ENCODE data around the gene PLCB3. TPM values are rescaled to one million over a fixed set of nuclear protein-coding genes. Genes with fewer than 3 reads are reported as not detected.

PLCB3 gene
- total RNA-seq, 6 donors from 2014 or later, result 19.5 to 55.5 (median 30.3) TPM

DNA sequence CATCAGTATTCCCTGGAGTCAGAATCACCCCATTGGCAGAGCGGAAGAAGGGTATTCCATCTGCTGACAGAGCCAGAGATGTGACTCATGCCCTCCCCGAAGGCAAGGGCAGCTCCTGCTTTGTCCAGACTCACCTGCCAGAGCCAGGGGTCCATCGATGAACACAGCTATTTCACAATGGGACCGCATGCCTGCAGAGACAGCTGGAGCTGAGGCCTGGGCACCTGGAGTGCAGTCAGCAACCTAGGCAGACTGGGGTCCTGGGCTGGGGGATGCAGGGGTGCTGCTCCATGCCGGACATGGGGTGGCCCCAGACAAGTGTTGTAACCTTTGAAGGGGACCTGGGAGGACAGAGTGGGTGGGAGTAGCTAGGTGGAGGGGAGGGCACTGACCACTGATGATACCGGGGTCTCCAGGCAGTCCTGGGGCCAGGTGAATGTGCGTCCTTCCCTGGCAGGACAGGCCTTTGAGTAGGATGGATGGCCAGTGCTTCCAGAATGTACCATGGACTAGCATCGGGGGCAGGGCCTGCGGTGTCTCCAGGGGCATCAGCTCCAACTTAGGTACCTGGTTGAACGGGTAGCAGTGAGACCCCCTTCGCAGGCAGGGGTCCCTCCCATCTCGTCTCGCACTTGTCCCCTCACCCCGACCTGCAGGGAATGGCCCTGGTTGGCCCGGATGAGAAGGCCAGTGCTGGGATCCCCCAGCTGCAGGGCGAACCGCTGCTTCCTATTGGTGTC, 27.0 kb upstream of the PLCB3 start:
- Histone ChIP-seq H3K9me3 (no peaks in the 10 kb centered on the region), H3K4me3 (no peak overlapping the region), H3K4me1 (peaks cover 26 to 36% (median 29%) of the 10 kb centered on the region in 4 donors), H3K27me3 (no peaks in the 10 kb centered on the region), H3K27ac (peak overlapping the region in 1 of 4 donors; percentile 89), H3K36me3 (peaks cover 4 to 38% (median 31%) of the 10 kb centered on the region in 4 donors)
- no peak for TF ChIP-seq POLR2AphosphoS5 (IDR thresholded peaks at IDR 0.05)
- TF ChIP-seq POLR2A (IDR thresholded peaks at IDR 0.05), result no peak
- TF ChIP-seq EP300 (IDR thresholded peaks at IDR 0.05), result no peak
- TF ChIP-seq CTCF (IDR thresholded peaks at IDR 0.05), result no peak
- DNase-seq (peak in 1 of 2 donors; percentile 46), ATAC-seq (ENCODE audit: low FRiP score in 2 of 2) (no peak)
- 89 to 91% methylated on average over 15 to 17 of the region's 17 CpGs for WGBS, 2 donors

DNA sequence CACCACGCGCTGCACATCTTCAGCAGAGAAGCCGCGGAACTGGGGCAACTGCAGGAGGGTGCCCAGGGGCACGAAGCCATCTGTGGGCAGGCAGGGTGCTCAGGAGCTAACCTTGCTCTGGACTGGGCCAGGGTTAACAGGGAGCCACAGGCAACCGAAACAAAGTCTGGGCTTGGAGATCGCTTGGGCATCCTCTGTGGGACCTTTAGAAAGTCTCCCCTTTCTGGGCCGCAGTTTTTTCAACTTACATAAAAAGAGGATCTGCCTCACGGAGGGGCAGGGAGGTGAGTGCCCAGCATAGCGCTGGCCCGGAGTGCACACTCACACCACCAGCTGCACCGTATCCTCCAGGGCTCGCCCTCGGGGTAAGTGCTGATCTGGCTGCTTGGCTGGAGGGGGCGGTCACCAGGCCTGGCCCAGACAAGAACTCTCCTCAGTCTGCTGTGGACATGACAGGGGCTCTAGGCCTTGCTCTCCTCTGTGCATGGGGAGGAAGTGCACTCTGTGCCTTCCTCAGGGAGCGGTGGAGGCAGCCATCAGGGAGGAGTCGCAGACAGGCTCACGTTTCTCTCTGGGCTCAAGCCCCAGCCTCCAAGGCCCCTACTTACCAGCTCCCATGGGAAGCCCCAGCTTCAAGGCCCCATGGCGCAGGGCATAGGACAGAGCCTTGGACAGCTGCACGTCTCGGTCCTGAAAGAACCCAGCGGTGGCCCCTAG, 26.3 kb upstream of the PLCB3 start:
- DNase-seq, result peak in 1 of 2 donors; percentile 46
- WGBS, 2 donors, result 67 to 81% methylated on average over 7 to 19 of the region's 22 CpGs
- no peaks in the 10 kb centered on the region for H3K27me3 ChIP-seq
- TF ChIP-seq POLR2AphosphoS5 (IDR thresholded peaks at IDR 0.05), result no peak
- TF ChIP-seq POLR2A (IDR thresholded peaks at IDR 0.05), result no peak
- no peak for TF ChIP-seq EP300 (IDR thresholded peaks at IDR 0.05)
- no peak for TF ChIP-seq CTCF (IDR thresholded peaks at IDR 0.05)
- no peak for ATAC-seq (ENCODE audit: low FRiP score in 2 of 2)
- H3K36me3 ChIP-seq, result peaks cover 4 to 31% (median 24%) of the 10 kb centered on the region in 4 donors
- H3K9me3 ChIP-seq, result no peaks in the 10 kb centered on the region
- peak overlapping the region in 3 of 4 donors; percentile 62 to 76 (median 72) for H3K4me3 ChIP-seq
- H3K27ac ChIP-seq, result peak overlapping the region; percentile 83 to 96 (median 92)
- peaks cover 34 to 43% (median 36%) of the 10 kb centered on the region in 4 donors for H3K4me1 ChIP-seq

GRCh38 chr11:64225608-64226506, 25.5 kb upstream of the PLCB3 start, which contains the start of the genes NUDT22 and TRPT1:
NUDT22 (plus strand) TSS chr11:64226274; CDS start chr11:64226653, 379 bp downstream.
TRPT1 (minus strand) TSS chr11:64226186; CDS start chr11:64225860, 326 bp downstream.
- peak within 1 kb of the TSS; percentile 83 to 96 (median 92) for H3K27ac ChIP-seq
- ATAC-seq (ENCODE audit: low FRiP score in 2 of 2) (peak; percentile 92 to 94), DNase-seq (peak; percentile 93 to 98)
- H3K36me3 ChIP-seq, result peaks cover 0 to 23% (median 16%) of the 10 kb centered on the region in 4 donors
- H3K4me1 ChIP-seq, result peaks cover 35 to 47% (median 36%) of the 10 kb centered on the region in 4 donors
- H3K9me3 ChIP-seq, result no peaks in the 10 kb centered on the region
- no peaks in the 10 kb centered on the region for H3K27me3 ChIP-seq
- peak within 1 kb of the TSS; percentile 44 to 76 (median 67) for H3K4me3 ChIP-seq
- TF ChIP-seq POLR2AphosphoS5 (IDR thresholded peaks at IDR 0.05) (peak; percentile 90 to 92), EP300 (IDR thresholded peaks at IDR 0.05) (no peak), POLR2A (IDR thresholded peaks at IDR 0.05) (peak in 3 of 4 donors; percentile 61 to 93 (median 75)), CTCF (IDR thresholded peaks at IDR 0.05) (peak in 4 of 6 experiments; percentile 7 to 35 (median 25))
- WGBS, 2 donors, result 1 to 2% methylated on average over 20 to 28 of the region's 54 CpGs

- 0% methylated on average over 2 of the region's 26 CpGs; no CpG with 5 or more reads in 1 of the 2 donors for WGBS, 2 donors
- H3K36me3 ChIP-seq, result peaks cover 0 to 16% (median 11%) of the 10 kb centered on the region in 4 donors
- TF ChIP-seq CTCF (IDR thresholded peaks at IDR 0.05), result no peak
- peak in 1 of 2 donors; percentile 33 for TF ChIP-seq POLR2AphosphoS5 (IDR thresholded peaks at IDR 0.05)
- no peak for TF ChIP-seq POLR2A (IDR thresholded peaks at IDR 0.05)
- ATAC-seq (ENCODE audit: low FRiP score in 2 of 2) (peak; percentile 50 to 55), DNase-seq (peak; percentile 86 to 88)
- peak overlapping the region; percentile 83 to 96 (median 92) for H3K27ac ChIP-seq
- H3K9me3 ChIP-seq, result no peaks in the 10 kb centered on the region
- peaks cover 42 to 54% (median 44%) of the 10 kb centered on the region in 4 donors for H3K4me1 ChIP-seq
- H3K27me3 ChIP-seq, result no peaks in the 10 kb centered on the region
- H3K4me3 ChIP-seq, result peak overlapping the region; percentile 44 to 76 (median 67)
Observed at GRCh38 chr11:64226507-64227051, 24.8 kb upstream of the PLCB3 start.

Data from upper lobe of left lung (tissue), 6 donors.